Left colon (tissue), 2 donors: ENCODE measurements around the gene NACC2. TPM values are rescaled to one million over a fixed set of nuclear protein-coding genes. Genes with fewer than 3 reads are reported as not detected.
"Not testable (repeated sequence)": the region's sequence is repeated elsewhere in the genome, so short reads cannot be mapped to it uniquely, and the experiment has no call there.

Source experiments
- ATAC-seq: fragments of 200-7000 bp; cut with Tn5 transposase; one replicate; pipeline ENCODE4 v1.9.1; 2020; ENCODE audit warnings: mild to moderate bottlenecking, moderate library complexity
- DNase-seq, 2 donors: peaks; one replicate each; pipeline ENCODE4 v3.0.0-alpha.2; 2020
- intact Hi-C, 2 donors: fragments of 100-400 bp; cut with DNase I in 1 of 2; cut with micrococcal nuclease in 1 of 2; formaldehyde crosslinking; loops; one replicate each; pipeline versions ENCODE4 v1.11.2 to v1.14.0; 2022; cut with DNase I, micrococcal nuclease
- total RNA-seq, 2 donors: library from RNA; stranded (reverse); fragmentation: NEBNext Ultra II Directional; extraction: Animal tissue kit (Norgen Biotek cat#: 25700); gene quantifications; one replicate each; pipeline ENCODE4 v1.2.1, GENCODE V29; 2021
- donor health status: DM: no; HTN: no; CAD: no.
- donor health status: DM: yes; HTN: yes; CAD: no.

NACC2 gene
- total RNA-seq, 2 donors from 2014 or later, result 16.0 to 25.2 TPM

DNA sequence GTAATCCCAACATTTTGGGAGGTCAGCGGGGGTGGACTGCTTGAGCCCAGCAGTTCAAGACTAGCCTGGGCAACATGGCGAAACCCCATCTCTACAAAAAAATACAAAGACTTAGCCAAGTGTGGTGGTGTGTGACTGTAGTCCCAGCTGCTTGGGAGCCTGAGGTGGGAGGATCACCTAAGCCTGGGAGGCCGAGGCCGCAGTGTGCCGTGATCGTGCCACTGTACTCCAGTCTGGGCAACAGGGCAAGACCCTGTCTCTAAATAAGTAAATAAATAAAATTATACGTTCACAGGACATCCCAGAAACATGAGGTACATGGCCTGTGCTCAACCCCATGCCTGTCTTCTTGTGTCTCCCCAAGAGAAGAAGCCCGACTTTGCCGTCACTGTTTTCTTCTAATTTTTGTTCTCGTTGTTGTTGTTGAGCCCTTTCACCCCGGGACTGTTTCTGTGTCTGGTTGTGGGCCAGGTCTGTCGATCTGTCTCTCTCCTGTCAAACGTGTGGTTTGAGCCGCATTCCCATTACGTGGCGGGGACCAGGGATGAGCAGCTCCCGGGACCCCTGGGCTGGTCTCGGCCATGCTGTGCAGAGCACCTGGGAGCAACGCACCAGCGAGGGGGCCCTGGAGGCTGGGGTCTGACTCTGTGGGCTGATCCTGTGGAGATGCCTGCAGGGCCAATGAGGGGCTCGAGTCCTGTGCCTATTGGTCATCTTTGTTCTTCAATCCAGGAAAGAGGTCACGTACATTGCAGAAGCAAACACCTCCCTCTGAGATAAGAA is 32.2 kb downstream of the NACC2 start:
- no peak for DNase-seq
- ATAC-seq, result no peak

DNA sequence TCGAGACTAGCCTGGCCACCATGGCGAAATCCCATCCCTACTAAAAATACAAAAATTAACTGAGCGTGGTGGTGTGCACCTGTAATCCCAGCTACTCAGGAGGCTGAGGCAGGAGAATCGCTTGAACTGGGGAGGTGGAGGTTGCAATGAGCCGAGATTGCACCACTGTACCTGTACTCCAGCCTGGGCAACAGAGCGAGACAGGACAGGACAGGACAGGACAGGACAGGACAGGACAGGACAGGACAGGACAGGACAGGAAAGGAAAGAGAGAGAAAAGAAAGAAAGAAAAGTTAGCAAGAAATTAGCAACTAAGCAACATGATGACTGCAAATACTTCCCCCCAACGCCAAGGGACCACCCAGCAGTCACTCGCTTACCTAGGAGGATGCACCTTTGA is 33.2 kb downstream of the NACC2 start:
- intact Hi-C loops, ATAC-seq, DNase-seq: not testable (repeated sequence)

More for the DNA sequence above, 32.2 kb downstream of the NACC2 start:
- intact Hi-C loops, result no loop called here

DNA sequence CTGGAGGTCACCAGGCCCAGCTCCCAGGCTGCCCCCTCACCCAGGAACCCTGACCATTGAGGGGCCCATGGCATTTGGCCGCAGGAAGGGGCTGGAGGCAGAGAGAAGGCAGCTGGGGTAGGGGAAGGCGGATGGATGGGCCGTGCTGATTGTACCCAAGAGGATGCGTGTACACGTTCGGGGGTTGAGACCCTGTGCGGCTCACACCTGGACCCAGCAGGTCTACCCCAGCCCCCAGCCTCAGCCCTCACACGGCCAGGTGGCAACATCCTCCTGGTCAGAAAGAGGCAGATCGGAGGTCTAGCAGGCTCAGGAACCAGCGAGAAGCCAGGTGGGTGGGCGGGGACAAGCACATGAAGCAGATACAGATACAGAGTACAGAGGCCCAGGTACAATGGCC is 33.7 kb downstream of the NACC2 start:
- DNase-seq (no peak), ATAC-seq (no peak)
- intact Hi-C loops, result no loop called here

DNA sequence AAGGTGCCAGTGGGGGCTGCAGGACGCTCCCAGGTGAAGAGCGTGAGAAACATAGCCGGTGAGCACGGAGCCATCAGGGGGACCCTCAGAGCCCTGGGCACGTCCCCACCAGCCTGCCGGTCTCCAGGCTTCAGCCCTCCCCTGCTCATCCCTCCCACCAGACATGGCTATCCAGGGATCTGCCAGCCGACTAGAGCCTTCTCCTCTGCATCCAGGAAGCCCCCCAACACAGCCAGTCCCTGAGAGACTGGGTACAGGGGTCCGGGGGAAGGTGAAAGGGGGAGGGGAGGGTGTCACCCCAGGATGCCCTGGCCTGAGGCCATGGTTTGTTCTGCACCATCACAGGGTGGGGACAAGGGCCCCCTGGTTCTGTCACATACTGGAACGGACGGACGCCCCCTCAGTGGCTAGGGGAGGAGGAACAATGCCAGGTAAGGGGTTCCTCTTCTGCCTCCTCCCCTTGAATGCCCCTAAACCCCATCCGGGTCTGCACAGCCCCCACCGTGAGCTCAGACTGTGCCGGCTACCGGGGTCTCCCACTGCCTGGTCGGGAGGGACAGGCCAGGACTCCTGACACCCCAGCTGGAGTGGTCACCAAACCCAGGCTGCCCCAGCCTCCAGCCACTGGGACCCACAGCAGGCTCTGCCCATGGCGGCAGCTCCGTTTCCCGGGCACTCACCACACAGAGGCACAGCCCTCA is 34.3 kb downstream of the NACC2 start:
- intact Hi-C loops, result no loop called here
- ATAC-seq (peak; percentile 10), DNase-seq (no peak)

DNA sequence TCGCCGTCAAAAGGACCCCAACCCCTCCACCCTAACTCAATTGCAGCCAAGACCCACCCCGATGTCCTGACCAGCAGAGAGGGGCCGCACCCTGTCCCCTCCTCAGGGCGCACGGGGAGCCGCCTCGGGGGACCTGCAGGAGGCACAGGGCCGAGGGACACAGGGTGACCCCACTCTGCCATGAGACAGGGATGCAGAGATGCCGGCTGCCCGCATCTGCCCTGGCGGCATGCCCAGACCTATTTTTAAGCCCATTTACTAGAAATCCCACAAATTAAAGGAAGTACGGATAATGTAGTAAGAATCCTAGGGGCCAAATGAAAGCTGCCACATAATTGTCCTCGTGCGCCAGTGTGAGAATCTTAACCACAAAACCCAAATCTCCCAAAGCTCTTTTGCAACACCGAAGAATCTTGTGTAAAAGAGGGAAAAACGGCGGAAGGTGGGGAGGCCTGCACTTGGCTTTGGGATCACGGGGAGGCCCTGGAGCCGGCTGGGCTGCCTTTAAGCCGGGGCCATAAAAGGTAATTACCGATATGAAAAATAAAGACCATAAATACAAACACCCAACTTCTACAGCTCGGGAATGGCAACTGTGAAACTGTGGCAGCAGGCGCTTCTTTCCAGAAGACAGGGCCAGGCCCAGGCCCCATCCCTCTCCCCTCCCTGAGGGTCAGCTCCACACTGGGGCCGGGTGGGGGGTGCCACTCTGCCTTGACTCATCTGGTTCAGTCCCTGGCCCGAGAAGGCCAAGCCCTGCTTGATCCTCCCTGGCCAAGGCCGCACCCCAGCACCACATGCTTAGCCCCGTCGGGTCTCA is 35.0 kb downstream of the NACC2 start:
- DNase-seq, result no peak

DNA sequence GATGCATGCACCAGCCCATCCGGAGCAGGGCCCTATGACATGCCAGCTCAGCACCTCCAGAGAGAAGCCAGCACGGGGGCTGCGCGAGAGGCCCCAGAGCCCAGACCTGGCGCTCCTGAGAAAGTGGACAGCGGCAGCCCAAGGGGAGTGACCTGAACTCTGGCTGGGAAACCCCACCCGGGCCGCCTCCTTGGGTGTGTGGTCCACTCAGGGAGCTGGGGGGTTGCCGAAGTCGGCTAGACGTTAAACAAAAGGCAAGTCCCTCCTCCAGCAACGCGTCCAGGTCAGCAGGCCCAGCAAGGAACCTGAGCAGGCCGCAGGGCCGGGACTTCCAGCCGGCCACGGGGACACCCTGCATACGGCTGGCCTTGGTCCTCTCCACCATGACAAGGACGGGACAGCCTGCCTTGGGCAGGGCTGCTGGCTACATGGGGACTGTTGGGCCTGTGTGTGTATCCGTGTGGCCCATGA is 35.7 kb downstream of the NACC2 start:
- no peak for DNase-seq
- peak; percentile 3 for ATAC-seq
- intact Hi-C loops, result no loop called here

More for the DNA sequence above, 35.0 kb downstream of the NACC2 start:
- intact Hi-C loops, result no loop called here
- peak; percentile 67 for ATAC-seq

DNA sequence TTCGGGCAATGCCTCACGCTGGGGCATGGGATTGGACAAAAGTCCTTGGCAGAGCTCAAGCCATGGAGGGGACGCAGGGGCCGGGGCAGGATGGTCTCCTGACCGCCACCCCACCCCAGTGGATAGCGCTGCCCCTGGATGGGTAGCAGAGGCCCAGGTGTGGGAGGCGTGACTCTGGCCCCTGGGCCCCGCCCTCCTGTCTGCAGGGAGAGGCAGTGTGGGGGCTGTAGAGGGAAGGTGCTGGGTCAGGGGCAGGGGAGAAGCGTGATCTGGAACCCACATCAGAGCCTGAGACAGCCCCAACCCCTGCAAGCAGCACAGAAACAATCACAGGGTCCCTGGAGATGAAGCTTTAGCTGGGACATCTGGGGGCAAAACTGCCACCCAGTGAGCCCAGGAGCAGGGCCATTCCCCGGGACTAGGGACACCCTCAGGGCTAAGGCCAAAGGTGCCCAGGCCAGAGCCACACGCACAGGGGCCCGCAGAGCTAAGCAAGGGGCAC is 36.2 kb downstream of the NACC2 start:
- ATAC-seq, result no peak
- no peak for DNase-seq
- intact Hi-C loops, result no loop called here

DNA sequence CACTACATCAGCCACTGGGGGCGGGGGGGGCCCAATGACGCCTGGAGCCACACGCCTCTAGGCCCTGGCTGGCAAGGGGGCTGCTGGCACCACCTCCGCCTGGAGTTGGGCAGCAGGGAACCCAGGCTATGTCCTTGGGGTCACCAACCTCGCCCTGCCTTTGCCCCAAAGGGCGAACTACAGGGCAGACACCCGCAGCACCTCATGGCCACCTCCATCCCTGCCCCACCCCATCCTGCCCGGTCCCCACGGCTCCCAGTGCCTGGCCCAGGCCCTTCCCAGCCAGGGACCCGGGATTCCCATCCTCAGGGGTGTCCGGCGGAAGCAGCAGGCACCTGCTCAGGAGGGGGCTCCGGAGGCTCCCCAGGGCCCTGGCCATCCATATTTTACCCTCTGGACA is 37.0 kb downstream of the NACC2 start:
- no peak for ATAC-seq
- no peak for DNase-seq

DNA sequence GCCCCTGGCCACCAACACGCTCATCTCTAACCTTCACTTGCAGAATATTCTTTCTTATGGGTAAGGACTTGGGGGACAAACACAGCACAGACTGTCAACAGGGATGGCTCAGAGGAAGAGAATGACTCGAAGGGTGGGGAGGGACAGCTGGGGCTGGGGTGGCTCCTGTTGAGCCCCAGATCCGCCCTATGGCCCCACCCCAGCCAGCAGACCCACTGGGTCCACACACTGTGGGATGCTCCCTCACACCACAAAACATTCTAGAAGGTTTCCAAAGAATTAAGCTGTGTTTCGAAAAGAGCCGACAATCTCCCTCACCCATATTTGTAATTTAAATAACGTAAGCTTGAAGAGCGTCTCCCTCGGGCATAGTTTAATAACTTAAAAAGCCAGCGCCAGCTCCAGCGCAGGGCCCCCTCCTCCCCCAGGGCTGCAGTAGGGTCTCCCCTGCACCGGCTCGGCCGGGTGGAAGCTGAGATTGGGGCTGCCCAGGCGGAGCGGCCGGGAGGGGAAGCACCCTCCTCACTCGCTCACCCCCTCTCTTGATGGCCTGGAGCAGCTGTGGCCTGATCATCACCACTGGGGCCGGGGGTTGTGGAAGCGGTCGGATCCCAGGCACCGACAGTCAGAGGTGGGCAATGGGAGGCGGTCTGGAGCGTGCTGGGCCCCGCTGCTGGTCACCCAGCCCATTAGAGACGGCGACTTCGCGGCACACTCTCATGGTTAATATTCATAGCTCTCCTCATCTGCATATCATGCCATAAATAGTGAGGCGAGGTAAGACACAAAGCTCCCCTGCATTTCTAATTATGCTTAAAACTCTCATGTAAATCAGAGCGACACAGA is 37.6 kb downstream of the NACC2 start:
- DNase-seq, result no peak
- intact Hi-C loops, result no loop called here
- ATAC-seq, result no peak

More for the DNA sequence above, 37.0 kb downstream of the NACC2 start:
- intact Hi-C loops, result no loop called here

DNA sequence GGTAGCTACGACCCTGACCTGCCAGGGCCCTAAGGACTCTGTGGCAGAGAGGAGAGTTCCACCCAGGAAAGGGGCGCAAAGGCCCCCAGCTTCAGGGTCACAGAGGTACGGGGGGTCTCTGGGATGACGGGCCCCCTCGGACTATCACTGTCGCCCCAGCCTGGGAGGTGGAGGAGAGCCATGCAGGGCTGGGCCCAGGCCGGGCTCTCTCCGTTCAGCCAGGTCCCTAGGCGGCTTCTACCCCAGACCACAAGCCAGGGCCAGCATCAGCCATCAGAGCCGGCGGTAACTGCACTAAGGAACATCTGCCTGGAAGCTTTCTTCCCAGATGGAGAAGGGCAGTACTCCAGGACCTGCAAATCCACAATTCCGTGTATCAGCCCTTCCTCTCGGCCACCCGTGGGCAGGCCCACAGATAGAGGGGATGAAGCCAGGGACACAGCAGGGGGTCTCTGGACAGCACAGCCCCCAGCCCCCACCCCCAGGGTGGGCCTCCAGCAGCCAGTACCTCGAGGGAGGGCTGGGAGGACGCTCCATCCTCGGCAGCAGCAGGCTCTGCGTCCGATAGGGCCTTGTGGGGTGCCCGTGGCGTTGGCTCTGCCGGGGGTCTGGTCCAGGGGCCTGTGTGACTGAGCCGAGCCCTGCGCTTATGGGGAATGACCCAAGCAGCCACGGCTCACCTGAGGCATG is 38.4 kb downstream of the NACC2 start:
- DNase-seq, result no peak
- no peak for ATAC-seq
- intact Hi-C loops, result no loop called here

DNA sequence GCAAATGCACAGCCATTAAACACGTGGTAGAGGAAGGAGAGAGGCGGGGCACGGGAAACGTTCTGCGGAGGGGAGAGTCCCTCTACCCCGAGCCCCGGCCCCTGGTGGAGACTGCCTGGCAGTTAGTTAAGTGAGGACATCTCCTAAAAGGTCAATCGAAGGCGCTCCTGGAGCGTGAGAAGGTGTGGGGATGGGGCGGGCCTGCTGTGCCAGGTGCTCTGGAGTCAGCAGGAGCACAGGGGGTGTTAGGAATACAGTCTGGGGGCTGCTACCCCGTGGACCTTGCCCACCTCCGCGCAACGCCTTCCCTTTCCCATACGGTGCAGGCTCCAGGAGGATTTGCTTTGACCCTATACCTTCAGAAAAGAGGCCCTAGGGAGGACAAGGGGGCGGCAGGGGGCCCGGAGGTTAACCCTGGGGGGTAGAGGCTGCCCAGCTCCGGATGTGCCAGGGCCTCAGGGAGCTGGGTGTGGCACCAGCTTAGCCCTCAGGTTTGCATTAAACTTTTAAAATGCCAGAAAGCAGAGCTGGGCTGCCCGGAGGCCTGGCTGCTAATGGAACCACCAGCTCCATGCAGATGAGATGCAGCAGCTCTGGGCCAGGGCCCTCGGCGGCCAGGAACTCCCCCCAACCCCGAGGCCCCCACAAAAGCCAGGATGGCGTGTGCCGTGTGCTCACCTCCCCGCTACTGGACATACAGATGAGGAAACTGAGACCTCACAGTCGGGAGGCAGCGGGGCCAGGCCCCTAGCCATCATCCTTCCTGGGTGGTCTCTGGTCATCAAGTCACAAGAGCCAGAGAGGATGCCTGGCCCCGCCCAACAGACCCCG is 39.2 kb downstream of the NACC2 start:
- intact Hi-C loops, result no loop called here
- DNase-seq, result no peak
- no peak for ATAC-seq

DNA sequence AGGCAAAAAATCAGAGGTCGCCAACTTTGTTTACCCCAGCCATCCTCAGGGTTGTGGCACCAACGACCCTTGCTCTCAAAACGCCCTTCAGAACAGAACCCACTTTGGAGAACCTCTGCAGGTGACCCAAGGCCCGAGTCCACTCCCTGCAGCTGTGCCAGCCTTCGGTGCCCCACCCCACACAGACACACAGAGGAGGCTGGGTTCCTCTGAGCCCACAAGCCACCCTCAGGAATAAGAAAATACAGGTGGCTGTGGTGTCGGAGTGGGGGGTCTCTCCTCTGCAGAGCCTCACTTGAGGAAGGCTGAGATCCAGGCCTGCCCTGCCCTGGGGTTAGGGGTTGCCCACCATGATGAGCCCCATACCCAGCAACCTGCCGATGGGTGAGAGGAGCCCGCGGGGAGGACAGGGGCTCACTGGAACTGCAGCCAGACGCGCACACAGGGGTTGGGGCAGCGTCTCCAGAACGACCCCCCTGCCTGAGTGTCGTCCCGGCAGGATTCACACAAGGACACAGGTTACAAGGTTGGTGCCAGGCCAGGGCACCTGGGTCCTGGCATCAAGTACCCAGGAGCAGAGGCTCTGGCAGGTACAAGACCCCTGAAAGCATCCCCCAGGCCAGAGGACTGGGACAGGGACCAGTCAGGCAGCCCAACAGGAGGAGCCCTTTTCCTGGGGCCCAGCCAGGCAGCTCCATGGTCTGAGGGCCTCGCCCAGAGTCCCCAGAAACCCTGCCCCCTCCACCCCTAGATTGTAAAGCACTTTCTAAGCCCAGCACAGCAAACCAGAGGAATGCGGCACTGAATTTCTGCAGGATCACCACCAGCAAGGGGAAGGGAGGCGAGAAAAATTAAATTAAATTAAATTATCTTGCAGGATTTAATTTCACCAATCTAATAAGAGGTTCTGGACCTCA is 40.0 kb downstream of the NACC2 start:
- no peak for DNase-seq
- intact Hi-C loops, result no loop called here
- ATAC-seq, result no peak

DNA sequence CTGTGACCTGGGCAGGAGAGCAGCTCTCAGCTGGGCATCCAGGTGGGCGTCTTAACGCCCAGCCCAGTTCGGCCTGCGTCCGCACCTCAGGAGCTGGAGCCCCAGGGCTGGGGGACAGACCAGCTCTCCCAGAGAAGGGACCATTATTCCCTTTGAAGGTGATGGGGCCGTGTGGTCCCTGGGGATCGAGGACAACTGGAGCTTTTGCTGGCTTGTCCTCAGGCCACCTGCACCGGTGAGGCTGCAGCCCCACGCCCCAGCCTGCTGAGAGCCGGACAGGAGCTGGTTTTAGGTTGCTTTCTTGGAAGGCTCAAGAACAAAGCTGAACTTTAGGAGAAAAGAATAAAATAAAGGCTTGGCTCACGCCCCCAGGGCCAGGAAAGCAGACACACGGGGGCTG is 40.9 kb downstream of the NACC2 start:
- intact Hi-C loops, result no loop called here
- no peak for ATAC-seq

DNA sequence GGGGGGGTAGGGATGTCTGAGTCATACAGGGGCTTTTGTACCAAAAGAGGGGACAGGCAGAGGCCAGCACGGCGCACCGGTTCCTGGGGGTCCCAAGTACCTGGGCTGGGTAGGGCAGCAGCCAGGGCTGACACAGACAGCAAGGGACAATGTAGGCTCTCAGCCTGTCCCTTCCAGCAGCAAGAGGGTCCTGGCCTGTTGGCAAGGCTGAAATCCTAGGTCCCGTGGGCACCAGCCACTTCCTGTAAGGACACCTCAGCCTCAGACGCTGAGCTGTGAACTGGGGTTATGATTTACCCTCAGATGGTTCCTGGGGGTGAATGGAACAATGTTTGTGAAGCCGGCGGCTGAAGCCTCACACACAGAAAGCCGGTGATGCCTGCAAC is 41.3 kb downstream of the NACC2 start:
- ATAC-seq (no peak), DNase-seq (no peak)
- intact Hi-C loops, result no loop called here

More for the DNA sequence above, 40.9 kb downstream of the NACC2 start:
- DNase-seq, result no peak

DNA sequence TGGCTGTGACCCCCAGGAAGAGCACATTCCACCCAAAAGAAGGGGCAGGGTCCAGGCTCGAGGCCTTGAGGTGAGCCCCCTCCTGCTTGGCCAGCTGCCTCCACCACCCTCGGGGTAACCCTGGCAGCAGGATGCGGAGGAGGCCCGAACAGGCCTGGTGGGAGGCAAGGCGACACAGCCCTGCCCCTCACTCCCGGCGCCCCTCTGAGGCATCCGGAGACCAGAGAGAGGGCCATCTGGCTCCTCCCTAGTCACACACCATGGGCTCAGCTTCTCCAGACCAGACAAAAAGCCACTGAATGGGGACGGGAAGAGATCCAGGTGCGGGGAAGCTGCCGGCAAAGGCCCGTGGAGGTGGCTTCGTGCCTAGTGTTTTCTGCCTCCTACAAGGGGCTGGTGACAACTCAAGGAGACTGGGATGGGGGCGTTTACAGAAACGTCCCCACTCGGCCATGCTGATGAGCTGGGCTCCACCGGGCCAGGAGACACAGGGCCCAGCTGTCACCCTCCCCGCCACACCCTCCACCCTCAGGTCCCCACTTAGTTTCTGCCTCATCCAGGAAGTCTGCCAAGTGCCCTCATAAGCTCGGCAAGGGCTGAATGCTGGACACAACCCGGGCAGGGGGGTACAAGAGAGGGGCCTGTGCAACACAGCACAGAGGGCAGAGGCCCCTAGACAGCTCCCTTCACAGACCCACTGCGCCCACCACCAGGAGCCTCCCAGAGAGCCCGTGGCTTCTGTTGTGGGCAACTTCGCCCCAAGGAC is 41.9 kb downstream of the NACC2 start:
- peak; percentile 26 for ATAC-seq
- intact Hi-C loops, result no loop called here
- no peak for DNase-seq
